Testis (tissue), 2 donors: ENCODE measurements around the gene ZBTB11.

Source experiments
- POLR2A ChIP-seq: fragments of 450-650 bp; IDR thresholded peaks from one replicate; pipeline ENCODE4 v1.6.1; 2017; ENCODE audit warnings: antibody characterized with exemption, mild to moderate bottlenecking, moderate library complexity
- TF ChIP-seq, protein P1 (sequence below), 3 experiments: fragments of 450-650 bp in 2 of 3; fragments of 200-600 bp in 1 of 3; sonication (generic) in 1 of 3; IDR thresholded peaks; one replicate each; pipeline ENCODE4 v1.5.1; 2016 to 2019; ENCODE audit warnings: antibody characterized with exemption in 3 of 3, mild to moderate bottlenecking in 2 of 3, moderate library complexity in 1 of 3

DNA sequence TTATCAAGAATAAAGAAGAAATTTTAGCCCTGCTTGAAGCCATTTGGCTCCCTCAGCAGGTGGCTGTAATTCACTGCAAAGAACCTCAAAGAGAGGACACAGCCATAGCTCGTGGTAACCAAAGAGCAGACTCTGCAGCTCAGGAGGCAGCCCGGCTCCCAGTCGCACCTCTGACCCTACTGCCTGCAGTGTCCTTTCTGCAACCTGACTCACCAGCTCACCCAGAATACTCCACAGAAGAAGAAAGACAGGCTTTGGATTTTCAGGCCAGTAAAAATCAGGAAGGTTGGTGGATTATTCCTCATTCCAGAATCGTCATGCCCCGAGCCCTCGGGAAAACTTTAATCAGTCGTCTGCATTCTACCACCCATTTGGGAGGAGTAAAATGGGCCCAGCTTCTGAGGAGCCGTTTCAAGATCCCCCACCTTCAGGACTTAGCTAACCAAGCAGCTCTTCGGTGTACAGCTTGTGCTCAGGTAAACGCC, 38.6 kb downstream of the ZBTB11 start:
- TF ChIP-seq, protein P1, sequence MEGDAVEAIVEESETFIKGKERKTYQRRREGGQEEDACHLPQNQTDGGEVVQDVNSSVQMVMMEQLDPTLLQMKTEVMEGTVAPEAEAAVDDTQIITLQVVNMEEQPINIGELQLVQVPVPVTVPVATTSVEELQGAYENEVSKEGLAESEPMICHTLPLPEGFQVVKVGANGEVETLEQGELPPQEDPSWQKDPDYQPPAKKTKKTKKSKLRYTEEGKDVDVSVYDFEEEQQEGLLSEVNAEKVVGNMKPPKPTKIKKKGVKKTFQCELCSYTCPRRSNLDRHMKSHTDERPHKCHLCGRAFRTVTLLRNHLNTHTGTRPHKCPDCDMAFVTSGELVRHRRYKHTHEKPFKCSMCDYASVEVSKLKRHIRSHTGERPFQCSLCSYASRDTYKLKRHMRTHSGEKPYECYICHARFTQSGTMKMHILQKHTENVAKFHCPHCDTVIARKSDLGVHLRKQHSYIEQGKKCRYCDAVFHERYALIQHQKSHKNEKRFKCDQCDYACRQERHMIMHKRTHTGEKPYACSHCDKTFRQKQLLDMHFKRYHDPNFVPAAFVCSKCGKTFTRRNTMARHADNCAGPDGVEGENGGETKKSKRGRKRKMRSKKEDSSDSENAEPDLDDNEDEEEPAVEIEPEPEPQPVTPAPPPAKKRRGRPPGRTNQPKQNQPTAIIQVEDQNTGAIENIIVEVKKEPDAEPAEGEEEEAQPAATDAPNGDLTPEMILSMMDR (IDR thresholded peaks at IDR 0.05), result no peak
- no peak for TF ChIP-seq POLR2A
